Spleen (tissue), 7 donors: ENCODE results near the gene SGSH.

Experiments used
- POLR2AphosphoS5 ChIP-seq, 3 donors: sonication (generic); formaldehyde crosslinking; IDR thresholded peaks; one replicate each; pipeline ENCODE4 v1.5.1; 2017; ENCODE audit warnings: antibody characterized with exemption in 3 of 3
- TF ChIP-seq, protein P1 (sequence below), 11 experiments: fragments of 200-600 bp in 7 of 11; fragments of 450-650 bp in 4 of 11; sonication (generic) in 4 of 11; IDR thresholded peaks in 8 of 11; conservative IDR thresholded peaks in 3 of 11; 1 replicate in 7 of 11; 2 replicates in 4 of 11; pipeline versions ENCODE4 v1.4.0 to v1.8.0; 2016 to 2021; ENCODE audit warnings: antibody characterized with exemption in 11 of 11, inconsistent platforms in 4 of 11, mild to moderate bottlenecking in 1 of 11
- donor health status: DM: no; HTN: no; CAD: no; lungs with moderate emphysema.
- donor health status: DM: no; HTN: no; CAD: no.
- donor health status: DM: no; HTN: no; CAD: no.

DNA sequence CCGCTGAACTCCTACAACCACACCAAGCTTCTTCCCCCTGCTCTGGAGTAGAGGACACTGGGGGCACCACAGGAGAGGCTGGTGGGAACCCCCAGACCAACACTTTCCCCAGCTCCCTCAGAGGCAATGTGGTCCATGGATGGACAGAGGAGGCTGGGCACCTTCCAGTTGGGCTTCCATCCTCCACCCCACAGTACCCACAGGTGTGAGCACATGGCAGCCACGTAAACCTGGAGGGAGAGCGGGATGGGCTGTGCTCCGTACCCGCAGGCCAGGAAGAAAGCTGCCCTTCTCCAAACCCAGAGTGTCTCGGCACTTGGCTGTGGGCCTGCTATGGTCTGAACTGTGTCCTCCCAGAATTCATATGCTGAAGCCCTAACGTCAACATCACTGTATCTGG, 1.7 kb downstream of the SGSH start:
- TF ChIP-seq, protein P1, sequence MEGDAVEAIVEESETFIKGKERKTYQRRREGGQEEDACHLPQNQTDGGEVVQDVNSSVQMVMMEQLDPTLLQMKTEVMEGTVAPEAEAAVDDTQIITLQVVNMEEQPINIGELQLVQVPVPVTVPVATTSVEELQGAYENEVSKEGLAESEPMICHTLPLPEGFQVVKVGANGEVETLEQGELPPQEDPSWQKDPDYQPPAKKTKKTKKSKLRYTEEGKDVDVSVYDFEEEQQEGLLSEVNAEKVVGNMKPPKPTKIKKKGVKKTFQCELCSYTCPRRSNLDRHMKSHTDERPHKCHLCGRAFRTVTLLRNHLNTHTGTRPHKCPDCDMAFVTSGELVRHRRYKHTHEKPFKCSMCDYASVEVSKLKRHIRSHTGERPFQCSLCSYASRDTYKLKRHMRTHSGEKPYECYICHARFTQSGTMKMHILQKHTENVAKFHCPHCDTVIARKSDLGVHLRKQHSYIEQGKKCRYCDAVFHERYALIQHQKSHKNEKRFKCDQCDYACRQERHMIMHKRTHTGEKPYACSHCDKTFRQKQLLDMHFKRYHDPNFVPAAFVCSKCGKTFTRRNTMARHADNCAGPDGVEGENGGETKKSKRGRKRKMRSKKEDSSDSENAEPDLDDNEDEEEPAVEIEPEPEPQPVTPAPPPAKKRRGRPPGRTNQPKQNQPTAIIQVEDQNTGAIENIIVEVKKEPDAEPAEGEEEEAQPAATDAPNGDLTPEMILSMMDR (IDR thresholded peaks at IDR 0.05 in 8 of 11, conservative IDR thresholded peaks at IDR 0.05 in 3 of 11): no peak
- no peak for TF ChIP-seq POLR2AphosphoS5 (IDR thresholded peaks at IDR 0.05)
